GM19438 (cell line): ENCODE results near the gene GSG1L.

Experiments
- ATAC-seq: cut with Tn5 transposase; IDR thresholded peaks from one replicate; pipeline ENCODE4 v1.9.1; 2021; ENCODE audit warnings: low read depth; ENCODE audit not compliant: unreplicated experiment

The GSG1L gene

GRCh38 chr16:28033870-28034269 lies 29.6 kb downstream of the GSG1L start:
- no peak for ATAC-seq

- ATAC-seq = no peak
Observed at GRCh38 chr16:28029387-28030002, 34.0 kb downstream of the GSG1L start.

DNA sequence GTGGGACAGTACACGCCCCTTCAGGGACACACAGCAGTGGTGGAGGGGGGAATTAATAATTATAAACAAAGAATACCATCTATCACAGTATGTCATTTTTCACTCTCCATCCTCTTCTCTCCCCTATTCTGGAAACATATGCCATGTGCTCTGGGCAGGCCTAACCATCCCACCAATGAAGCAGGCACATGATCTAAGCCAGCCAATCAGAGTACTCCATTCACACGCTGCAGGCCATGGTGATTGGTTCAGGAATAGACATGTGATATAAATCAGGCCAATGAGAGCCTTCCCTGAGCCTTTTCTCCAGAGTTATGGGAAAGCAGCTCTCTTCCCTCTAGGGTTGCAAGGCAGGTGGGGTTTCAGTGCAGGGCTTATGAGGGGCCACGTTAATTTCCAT lies 36.5 kb downstream of the GSG1L start:
- no peak for ATAC-seq

DNA sequence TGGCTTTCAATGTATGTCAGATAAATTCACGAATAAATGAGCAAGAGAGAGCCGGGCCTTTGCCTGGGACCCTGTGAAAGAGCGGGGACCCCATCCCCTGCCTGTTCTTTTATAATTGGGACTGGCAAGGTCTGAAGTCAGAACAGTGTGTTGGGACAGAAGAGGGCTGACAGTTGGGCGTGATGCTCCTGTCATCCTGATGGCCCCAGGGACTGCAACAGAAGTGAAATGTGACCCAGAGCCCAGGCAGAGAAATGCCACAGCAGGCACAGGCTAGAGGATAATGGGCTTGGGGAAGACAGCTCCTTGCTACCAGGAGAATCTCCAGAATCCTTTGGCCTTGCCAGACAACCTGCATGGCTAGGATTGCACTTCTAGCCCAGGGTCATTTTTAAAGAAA lies 37.9 kb downstream of the GSG1L start:
- ATAC-seq = no peak

DNA sequence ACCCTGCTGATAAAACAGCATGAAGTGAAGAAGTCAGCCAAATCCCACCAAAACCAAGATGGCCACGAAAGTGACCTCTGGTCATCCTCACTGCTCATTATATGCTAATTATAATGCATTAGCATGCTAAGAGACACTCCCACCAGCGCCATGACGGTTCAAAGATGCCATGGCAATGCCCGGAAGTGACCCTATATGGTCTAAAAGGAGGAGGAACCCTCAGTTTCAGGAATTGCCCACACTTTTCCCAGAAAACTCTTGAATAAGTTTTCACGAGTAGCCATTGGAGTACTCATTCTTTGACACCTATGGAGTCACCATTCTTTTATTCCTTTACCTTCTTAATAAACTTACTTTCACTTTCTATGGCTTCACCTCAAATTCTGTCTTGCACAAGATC lies 44.3 kb downstream of the GSG1L start:
- no peak for ATAC-seq

- no peak for ATAC-seq
Observed at GRCh38 chr16:28014851-28015250, 48.7 kb downstream of the GSG1L start.

GRCh38 chr16:28013878-28014277 lies 49.6 kb downstream of the GSG1L start:
- ATAC-seq = no peak

DNA sequence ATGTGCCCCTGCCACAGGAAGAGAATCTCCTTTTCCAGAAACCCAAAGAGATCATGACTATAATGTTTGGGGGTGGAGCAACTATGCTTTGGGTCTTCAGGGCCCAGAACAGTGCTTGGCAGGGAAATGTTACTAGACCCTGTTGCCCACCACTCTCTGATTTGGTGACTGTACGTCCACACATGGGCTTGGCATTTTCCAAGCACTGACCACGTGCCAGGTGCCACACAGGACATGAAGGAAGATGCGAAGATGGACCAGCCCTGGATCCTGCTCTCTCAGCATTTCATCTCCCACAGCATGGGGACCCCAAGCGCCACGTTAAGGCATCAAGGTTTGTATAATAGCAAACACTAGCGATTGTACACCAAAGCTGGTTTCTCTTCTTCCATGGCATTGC lies 50.1 kb downstream of the GSG1L start:
- no peak for ATAC-seq

GRCh38 chr16:28011971-28012445 lies 51.5 kb downstream of the GSG1L start:
- ATAC-seq = no peak

- no peak for ATAC-seq
Observed at GRCh38 chr16:28011223-28011622, 52.3 kb downstream of the GSG1L start.

- ATAC-seq = no peak
Observed at GRCh38 chr16:28010671-28011070, 52.8 kb downstream of the GSG1L start.

DNA sequence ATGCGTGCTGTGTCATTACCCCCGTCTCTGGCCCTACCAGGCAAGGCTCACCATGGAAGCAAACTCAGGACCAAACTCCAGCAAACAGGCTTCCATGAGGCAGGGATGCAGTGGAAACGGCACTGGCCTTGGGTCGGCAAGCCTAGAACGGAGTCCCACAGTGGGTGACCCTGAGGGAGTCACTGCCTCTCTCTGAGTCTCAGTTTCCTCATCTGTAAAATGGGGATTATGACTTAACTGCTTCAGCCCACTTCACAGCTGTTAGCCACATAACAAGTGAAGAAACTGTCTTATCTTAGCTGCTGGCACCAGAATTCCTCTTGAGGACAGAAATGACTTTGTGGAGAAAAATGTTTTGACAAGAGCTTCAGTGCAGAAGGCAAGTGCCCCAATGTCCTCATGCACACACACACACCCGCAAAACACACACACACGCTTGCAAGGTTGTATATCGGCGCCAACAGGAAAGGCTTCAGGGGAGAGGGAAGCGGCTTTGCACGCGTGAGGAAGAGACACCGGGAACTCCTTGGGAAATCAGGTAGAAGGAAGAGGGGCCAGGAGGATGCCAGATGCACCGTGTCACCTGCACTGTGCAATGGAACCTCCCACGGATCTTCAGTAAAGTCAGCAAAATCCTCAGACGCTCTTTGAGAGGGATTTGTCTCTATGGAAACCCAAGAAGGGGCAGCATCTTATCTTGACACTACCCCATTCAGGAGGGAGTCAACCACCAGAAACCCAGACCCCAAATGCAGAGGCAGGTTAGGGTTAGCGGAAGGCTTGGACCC lies 53.7 kb downstream of the GSG1L start:
- ATAC-seq = no peak

- no peak for ATAC-seq
Observed at GRCh38 chr16:28003923-28004322, 59.6 kb downstream of the GSG1L start.

DNA sequence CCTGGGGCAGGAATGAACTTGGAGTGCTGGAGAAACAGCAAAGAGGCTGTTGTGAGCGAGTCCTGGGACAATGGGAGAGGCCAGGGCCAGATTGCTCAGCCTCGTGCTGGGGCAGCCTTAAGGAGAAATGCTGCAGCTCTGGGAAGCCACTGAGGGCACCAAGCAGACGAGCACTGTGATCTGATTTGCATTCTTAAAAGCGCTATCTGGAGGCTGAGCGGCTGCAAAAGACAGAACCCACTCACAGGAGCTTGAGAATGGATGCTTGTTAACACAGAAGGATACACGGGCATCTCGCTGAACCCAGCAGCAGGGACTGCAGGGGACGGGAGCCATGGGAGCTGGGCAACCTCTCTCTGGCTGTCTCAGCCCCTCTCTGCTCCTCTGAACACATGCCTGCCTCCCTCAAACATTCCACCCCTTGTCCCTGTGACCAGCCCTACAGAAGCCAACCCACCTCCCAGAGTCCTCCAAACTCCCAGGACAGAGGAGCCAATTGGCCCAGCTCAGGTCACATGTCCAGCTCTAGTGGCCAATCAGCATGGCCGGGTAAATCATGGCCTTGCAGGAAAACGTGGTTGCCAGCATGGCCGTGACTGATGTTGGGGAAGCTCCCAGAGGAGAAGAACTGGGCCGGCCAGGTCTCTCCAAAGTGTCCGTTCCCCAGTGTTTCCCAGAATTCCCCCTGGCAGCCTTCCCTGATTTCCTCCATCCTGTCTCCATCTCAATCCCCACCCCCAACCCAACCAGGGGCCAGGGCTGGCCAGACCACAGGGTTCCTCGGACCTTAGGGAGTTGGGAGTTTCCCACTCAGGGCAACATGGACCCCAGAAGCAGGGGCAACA lies 60.3 kb downstream of the GSG1L start:
- ATAC-seq = no peak

DNA sequence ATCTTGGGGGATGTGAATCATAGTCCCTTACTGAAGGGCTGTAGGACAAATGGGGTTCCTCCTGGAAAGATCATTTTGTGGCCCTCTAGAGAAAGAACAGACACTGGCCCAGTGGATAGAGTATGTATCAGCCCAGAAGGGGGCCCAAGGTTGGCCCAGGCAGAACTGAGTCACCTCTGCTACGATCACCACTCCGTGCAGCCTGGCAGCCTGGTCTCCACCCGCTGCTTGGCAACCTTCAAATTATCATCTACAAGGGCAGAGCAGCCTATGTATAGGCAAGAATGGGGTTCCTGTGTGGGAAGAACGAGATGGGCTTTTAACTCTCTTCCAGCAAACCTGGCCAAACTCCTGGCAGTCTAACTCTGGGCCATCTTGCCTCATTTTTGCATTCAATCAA lies 61.9 kb downstream of the GSG1L start:
- no peak for ATAC-seq

DNA sequence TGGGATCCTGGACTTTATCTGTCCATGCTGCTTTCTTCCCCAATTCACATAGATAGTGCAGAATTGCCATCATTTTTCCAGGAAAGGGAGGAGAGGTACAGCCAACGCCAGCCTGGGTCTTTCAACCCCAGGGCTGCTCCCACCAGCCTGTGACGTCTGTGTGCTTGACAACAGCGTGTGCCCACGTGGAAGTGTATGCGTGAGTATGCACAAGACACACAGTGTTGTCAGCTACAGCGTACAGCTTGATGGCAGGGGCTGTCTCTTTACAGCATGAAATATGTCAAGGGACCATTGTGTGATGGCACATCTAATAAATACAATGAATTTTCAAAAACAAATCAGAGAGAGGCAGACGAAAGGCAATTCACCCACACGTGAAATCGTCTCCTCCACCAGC lies 62.3 kb downstream of the GSG1L start:
- ATAC-seq = no peak

DNA sequence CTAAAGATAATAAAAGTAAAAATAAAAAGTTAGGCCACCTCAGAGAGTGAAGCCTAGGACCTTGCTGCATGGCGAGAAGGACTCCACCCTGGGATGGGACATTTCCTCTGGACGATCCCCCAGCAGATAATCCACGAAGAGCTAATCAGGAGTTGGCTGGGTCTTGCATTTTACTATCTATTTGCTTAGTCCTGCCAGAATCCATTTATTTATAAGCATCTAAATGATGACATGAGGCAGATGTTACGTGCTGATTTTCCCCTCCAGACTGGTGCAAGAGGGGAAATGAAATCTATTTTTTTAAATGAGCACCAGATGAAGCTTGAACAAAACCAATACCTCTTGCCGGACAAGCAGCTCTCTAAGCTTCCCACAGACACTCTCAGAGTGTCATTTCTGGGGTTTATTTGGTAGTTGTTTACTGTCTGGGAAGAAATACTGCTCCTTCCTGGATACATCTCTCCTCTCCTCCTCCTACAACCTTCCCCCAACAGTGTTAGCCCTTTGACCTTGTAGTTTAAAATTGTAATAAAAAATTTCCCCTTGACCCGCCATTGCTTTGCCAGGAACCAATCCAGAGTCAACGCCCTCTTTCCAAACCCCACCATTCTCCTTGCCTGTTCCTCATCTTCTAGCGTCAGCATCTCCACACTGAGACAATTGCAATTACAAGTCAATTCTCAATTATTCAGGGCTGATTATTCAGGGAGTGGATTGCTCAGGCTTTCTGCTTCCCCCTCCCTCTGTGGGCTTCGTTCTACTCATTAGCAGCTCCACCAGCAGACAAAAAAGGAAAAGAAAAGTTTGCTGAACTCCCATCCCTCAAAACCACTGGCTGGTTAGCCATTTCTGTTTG lies 63.0 kb downstream of the GSG1L start:
- no peak for ATAC-seq

DNA sequence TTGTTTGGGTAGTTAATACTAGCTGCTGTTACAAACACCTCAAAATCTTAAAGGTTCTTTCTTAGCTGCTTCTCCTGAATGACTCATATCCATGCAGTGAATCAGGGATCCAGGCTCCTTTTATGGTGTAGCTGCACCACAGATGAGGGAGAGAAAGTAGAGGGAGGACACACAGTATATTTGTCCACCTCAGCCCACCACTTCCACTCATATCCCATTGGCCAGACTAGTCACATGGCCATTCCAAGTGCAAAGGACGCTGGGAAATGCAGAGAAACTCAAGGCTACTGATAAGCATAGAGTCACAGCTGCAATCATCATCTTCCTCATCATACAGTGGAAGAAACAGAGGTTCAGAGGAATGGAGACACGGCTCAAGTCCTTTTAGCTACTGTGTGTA lies 63.8 kb downstream of the GSG1L start:
- no peak for ATAC-seq

GRCh38 chr16:27995378-27995777 lies 68.1 kb downstream of the GSG1L start:
- ATAC-seq = no peak

- ATAC-seq = no peak
Observed at GRCh38 chr16:27994686-27995085, 68.8 kb downstream of the GSG1L start.
